C4-2B (cell line): Measurements from ENCODE around the gene PRKCH.
"Not testable (repeated sequence)": the region's sequence is repeated elsewhere in the genome, so short reads cannot be mapped to it uniquely, and the experiment has no call there.

Source experiments
- H3K27ac ChIP-seq: fragments of 450-650 bp; 2 replicates; pipeline ENCODE4 v1.5.1; 2017
- ZFX ChIP-seq: fragments of 450-650 bp; IDR thresholded peaks from 2 replicates; pipeline ENCODE4 v1.6.1; 2017
- TF ChIP-seq, protein P1 (sequence below): fragments of 450-650 bp; conservative IDR thresholded peaks from 2 replicates; pipeline ENCODE4 v1.5.1; 2017; ENCODE audit warnings: mild to moderate bottlenecking

PRKCH gene

DNA sequence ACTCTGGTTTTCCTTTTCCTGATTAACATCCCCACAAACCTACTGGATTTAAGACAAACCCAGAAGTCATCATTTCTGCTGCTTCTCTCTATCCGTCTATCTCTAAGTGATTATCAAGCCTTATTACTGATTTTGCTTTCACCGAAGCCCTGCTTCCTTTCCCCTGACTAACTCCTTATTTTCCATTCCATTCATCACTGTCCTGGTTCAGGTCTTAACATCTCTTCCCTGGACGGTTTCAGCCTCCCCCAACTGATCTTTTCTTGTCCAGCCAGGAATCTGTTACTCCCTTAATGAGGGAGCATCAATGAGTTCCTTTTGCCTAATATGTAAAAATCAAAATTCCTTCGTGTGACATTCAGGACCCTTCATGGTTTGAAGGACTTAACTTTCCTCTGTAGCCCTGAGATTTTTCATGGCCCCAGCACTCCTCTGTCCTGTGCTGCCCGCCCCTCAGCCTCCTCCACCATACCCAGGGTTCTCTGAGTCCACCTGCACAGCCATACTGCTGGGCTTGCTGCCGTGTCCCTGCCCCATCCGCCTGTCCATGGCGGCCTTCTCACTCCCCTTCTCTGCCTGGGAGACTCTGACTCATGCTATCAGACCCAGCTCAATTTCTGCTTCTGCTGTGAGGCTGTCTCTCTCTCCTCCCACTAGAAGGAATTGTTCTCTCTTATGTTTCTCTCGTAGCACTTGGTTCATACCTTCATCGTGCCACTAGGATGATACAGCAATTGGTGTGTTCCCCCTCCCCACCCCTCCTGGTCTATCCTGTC, 206.1 kb downstream of the PRKCH start:
- peak overlapping the region; percentile 100 for H3K27ac ChIP-seq
- TF ChIP-seq ZFX: no peak
- TF ChIP-seq, protein P1, sequence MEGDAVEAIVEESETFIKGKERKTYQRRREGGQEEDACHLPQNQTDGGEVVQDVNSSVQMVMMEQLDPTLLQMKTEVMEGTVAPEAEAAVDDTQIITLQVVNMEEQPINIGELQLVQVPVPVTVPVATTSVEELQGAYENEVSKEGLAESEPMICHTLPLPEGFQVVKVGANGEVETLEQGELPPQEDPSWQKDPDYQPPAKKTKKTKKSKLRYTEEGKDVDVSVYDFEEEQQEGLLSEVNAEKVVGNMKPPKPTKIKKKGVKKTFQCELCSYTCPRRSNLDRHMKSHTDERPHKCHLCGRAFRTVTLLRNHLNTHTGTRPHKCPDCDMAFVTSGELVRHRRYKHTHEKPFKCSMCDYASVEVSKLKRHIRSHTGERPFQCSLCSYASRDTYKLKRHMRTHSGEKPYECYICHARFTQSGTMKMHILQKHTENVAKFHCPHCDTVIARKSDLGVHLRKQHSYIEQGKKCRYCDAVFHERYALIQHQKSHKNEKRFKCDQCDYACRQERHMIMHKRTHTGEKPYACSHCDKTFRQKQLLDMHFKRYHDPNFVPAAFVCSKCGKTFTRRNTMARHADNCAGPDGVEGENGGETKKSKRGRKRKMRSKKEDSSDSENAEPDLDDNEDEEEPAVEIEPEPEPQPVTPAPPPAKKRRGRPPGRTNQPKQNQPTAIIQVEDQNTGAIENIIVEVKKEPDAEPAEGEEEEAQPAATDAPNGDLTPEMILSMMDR: no peak

DNA sequence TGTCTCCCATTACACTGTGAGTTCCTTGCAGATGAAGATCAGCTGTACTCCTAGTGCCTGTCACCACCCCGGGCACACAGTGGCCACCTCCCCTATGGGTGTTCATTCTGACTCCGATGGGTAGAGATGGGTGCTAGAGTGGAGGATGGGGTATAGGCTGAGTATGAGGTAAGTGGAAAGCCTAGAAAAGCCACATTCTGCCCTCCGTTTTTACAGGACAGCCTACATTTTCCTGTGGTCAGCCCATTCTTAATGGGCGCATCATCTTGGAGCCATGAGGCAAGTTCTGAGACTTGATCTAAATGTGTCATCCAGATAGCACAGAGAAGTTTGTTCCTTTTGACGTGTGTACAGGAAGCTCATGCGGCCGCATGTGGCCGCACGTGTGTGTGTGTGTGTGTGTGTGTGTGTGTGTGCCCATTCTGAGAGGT, 207.2 kb downstream of the PRKCH start:
- TF ChIP-seq, protein P1: no peak
- no peak for TF ChIP-seq ZFX
- peak overlapping the region; percentile 100 for H3K27ac ChIP-seq

DNA sequence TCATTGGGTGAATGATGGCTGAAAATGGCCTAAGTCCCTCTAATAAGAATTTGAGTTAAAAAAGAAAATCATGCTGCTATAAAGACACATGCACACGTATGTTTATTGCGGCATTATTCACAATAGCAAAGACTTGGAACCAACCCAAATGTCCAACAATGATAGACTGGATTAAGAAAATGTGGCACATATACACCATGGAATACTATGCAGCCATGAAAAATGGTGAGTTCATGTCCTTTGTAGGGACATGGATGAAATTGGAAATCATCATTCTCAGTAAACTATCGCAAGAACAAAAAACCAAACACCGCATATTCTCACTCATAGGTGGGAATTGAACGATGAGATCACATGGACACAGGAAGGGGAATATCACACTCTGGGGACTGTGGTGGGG, 208.0 kb downstream of the PRKCH start:
- H3K27ac ChIP-seq: not testable (repeated sequence)

DNA sequence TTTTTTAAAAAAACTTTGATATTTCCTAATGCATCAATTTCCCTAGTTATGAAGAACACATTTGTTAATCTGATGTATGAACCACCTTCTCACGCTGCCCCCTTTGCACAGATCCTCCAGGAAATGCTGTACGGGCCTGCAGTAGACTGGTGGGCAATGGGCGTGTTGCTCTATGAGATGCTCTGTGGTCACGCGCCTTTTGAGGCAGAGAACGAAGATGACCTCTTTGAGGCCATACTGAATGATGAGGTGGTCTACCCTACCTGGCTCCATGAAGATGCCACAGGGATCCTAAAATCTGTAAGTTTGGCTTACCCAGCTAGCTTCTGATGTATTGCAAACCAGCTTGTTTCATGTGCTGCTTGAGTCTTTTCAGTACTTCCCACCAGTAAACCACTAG, 208.9 kb downstream of the PRKCH start:
- no peak for TF ChIP-seq ZFX
- TF ChIP-seq, protein P1: no peak
- H3K27ac ChIP-seq: no peak overlapping the region

DNA sequence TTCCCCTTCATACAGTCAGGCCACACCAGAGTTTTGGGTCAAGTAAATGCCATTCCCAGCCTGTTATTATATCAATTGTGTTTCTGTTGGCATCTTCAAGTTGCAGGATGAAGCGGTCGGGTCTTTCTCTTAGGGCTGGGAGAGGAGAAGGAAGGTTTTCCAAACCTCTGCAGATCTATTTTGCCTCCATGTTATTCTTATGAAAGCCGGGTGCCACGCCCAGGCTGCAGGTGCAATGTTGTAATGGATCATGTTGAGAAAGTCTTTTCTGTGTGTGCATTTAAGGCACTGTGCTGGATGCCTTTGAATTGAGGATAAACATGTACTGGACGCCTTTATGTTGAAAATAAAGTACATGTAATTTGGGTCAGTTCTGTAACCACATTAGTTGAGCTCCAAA, 209.5 kb downstream of the PRKCH start:
- no peak overlapping the region for H3K27ac ChIP-seq
- TF ChIP-seq, protein P1: no peak
- no peak for TF ChIP-seq ZFX

DNA sequence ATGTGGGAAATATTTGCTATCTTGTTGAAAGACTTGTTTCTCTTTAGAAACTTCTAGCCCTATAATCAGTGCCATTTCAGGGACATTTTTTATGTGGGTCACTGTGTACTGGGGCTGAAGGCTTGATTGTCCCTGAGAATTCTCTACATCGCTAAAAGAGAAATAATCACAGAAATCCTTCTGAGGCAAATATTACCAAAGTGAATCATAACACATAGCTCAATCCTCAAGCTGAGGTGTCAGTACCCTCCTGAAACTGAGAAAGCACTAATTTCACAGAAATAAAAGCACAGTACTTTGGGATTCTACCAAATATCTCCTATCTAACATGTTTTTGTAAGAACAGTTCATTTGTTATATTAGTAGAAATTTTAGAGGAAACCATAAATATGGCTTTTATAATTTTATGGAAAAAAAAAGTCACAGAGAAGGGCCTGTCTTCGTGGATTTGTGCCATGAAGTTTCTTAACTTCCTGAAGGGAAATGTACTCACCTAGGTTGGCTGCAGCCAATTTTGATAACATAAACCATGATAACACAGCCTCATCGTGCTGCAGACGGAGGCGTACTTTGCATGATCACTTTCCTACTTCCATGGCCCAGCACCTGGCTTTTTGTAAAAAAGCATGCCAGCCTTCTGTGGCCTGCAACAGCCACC, 210.2 kb downstream of the PRKCH start:
- peak overlapping the region; percentile 36; the same call in 1 of the 2 replicates for H3K27ac ChIP-seq
- TF ChIP-seq, protein P1: no peak
- TF ChIP-seq ZFX: no peak

DNA sequence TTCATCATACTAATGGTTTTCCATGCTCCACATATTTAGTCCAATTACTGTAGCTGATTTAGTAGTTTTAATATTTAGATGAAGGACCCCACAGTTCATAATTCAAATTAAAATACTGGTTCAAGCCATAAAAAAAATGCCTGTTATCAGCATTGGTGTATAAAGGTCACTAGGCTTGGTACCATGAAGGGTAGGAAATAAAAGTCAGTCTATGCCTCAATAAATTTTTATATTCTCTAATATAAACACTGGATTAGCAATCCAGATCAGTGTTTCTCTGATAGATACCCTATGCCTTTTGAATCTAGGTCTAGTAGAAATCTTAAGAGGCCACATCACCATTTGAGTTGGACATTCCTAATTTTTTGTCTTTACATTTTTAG, 210.7 kb downstream of the PRKCH start:
- TF ChIP-seq ZFX: no peak
- H3K27ac ChIP-seq: peak overlapping the region; percentile 36; the same call in 1 of the 2 replicates

DNA sequence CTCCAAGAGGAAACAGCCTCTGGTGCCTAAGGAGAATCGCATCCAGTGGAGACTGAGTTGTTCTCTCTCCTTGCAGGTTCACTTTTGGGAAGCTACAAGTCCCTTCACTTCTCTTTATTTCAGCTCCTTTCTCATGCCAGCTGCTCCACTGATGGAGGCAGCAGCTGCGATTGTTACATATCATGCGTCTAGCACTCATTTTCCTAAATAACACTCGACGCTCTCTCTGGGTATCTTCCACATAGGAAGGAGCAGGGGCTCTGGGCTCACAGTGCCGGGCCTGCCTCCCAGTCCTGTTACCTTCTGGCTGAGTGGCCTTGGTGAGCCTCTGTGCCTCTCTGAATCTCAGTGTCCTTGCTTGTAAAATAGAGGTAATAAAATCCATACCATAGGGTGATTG, 211.4 kb downstream of the PRKCH start:
- TF ChIP-seq ZFX: no peak
- TF ChIP-seq, protein P1: no peak
- H3K27ac ChIP-seq: peak overlapping the region; percentile 48
